Fibroblast of peridontal ligament (primary cell): Measurements from ENCODE around the gene CYGB.

ENCODE experiments used
- DNase-seq: peaks from one replicate; pipeline ENCODE4 v3.0.0-alpha.2; 2010; ENCODE audit errors: extremely low read depth

CYGB gene

GRCh38 chr17:76550712-76551615 is 13.5 kb upstream of the CYGB start:
- peak; percentile 67 for DNase-seq

- DNase-seq, result no peak
Measured at GRCh38 chr17:76549539-76549938, 12.0 kb upstream of the CYGB start.

- no peak for DNase-seq
Measured at GRCh38 chr17:76549215-76549518, 11.7 kb upstream of the CYGB start.

GRCh38 chr17:76548378-76549214 is 11.1 kb upstream of the CYGB start:
- DNase-seq, result no peak

GRCh38 chr17:76547642-76548202 is 10.2 kb upstream of the CYGB start:
- DNase-seq, result no peak

GRCh38 chr17:76547183-76547641 is 9.7 kb upstream of the CYGB start:
- DNase-seq, result peak; percentile 80

GRCh38 chr17:76546556-76547182 is 9.2 kb upstream of the CYGB start:
- peak; percentile 84 for DNase-seq

- no peak for DNase-seq
Measured at GRCh38 chr17:76545918-76546555, 8.5 kb upstream of the CYGB start.

- DNase-seq, result no peak
Measured at GRCh38 chr17:76544546-76545365, 7.2 kb upstream of the CYGB start.

GRCh38 chr17:76543826-76544545 is 6.5 kb upstream of the CYGB start:
- no peak for DNase-seq

GRCh38 chr17:76543482-76543825 is 5.9 kb upstream of the CYGB start:
- no peak for DNase-seq

- no peak for DNase-seq
Measured at GRCh38 chr17:76542984-76543383, 5.5 kb upstream of the CYGB start.

- no peak for DNase-seq
Measured at GRCh38 chr17:76542566-76542971, 5.1 kb upstream of the CYGB start.

- no peak for DNase-seq
Measured at GRCh38 chr17:76541739-76542454, 4.4 kb upstream of the CYGB start.

- DNase-seq, result peak; percentile 92
Measured at GRCh38 chr17:76540381-76541300, 3.1 kb upstream of the CYGB start.

- DNase-seq, result no peak
Measured at GRCh38 chr17:76539631-76540271, 2.2 kb upstream of the CYGB start, which contains the start of gene PRCD. Gene PRCD (plus strand): TSS chr17:76540044. CDS start chr17:76540142, 98 bp downstream.

GRCh38 chr17:76538941-76539570 is 1.5 kb upstream of the CYGB start:
- DNase-seq, result no peak
